ENCODE measurements around the gene NUP50. TPM values are rescaled to one million over a fixed set of nuclear protein-coding genes. Genes with fewer than 3 reads are reported as not detected.

The NUP50 gene
- total and polyA plus RNA-seq, 2 experiments from 2014 or later: 21.1 to 57.7 TPM

GRCh38 chr22:45233827-45234226 is 70.1 kb downstream of the NUP50 start:
- H3K27ac ChIP-seq: no peak overlapping the region
- no peaks in the 10 kb centered on the region for H3K9me3 ChIP-seq (ENCODE audit: low read depth)
- TF ChIP-seq CTCF (IDR thresholded peaks at IDR 0.05; ENCODE audit: low read depth, low read length): no peak
- no peaks in the 10 kb centered on the region for H3K36me3 ChIP-seq
- no peak overlapping the region for H3K4me3 ChIP-seq
- H3K27me3 ChIP-seq: no peaks in the 10 kb centered on the region
- H3K4me1 ChIP-seq (ENCODE audit: low read depth): peaks cover 5% of the 10 kb centered on the region
- DNase-seq (ENCODE audit: low read depth in 1 of 2, low spot score in 1 of 2): no peak

GRCh38 chr22:45235101-45235777 is 71.5 kb downstream of the NUP50 start:
- Histone ChIP-seq H3K36me3 (no peaks in the 10 kb centered on the region), H3K9me3 (ENCODE audit: low read depth) (no peaks in the 10 kb centered on the region), H3K27ac (no peak overlapping the region), H3K4me1 (ENCODE audit: low read depth) (peaks cover 5% of the 10 kb centered on the region), H3K27me3 (peaks cover 13% of the 10 kb centered on the region), H3K4me3 (no peak overlapping the region)
- DNase-seq (ENCODE audit: low read depth in 1 of 2, low spot score in 1 of 2): no peak
- no peak for TF ChIP-seq CTCF (IDR thresholded peaks at IDR 0.05; ENCODE audit: low read depth, low read length)

- peaks cover 5% of the 10 kb centered on the region for H3K4me1 ChIP-seq (ENCODE audit: low read depth)
Measured at GRCh38 chr22:45235851-45236342, 72.2 kb downstream of the NUP50 start.

GRCh38 chr22:45237065-45237990 is 73.6 kb downstream of the NUP50 start:
- peaks cover 5% of the 10 kb centered on the region for H3K4me1 ChIP-seq (ENCODE audit: low read depth)
- peaks cover 15% of the 10 kb centered on the region for H3K27me3 ChIP-seq
- H3K27ac ChIP-seq: no peak overlapping the region
- TF ChIP-seq CTCF (IDR thresholded peaks at IDR 0.05; ENCODE audit: low read depth, low read length): no peak
- no peaks in the 10 kb centered on the region for H3K36me3 ChIP-seq
- no peak for DNase-seq (ENCODE audit: low read depth in 1 of 2, low spot score in 1 of 2)
- H3K4me3 ChIP-seq: no peak overlapping the region
- no peaks in the 10 kb centered on the region for H3K9me3 ChIP-seq (ENCODE audit: low read depth)

More at GRCh38 chr22:45235851-45236342, 72.2 kb downstream of the NUP50 start:
- TF ChIP-seq CTCF (IDR thresholded peaks at IDR 0.05; ENCODE audit: low read depth, low read length): no peak
- no peak overlapping the region for H3K27ac ChIP-seq
- DNase-seq (ENCODE audit: low read depth in 1 of 2, low spot score in 1 of 2): no peak
- H3K27me3 ChIP-seq: peaks cover 15% of the 10 kb centered on the region
- no peaks in the 10 kb centered on the region for H3K9me3 ChIP-seq (ENCODE audit: low read depth)
- H3K36me3 ChIP-seq: no peaks in the 10 kb centered on the region
- H3K4me3 ChIP-seq: no peak overlapping the region

Other genes with a start within 250 kb of the NUP50 start
- gene PHF21B, start 153.9 kb upstream of the NUP50 start, total RNA-seq: 4.8 and 7.2 TPM in 2 replicates
- gene PHF21B, start 153.9 kb upstream of the NUP50 start, polyA plus RNA-seq: 1.3 and 3.0 TPM in 2 replicates
- gene KIAA0930, start 77.0 kb downstream of the NUP50 start, total RNA-seq: 12.7 and 21.5 TPM in 2 replicates
- 11.8 and 18.9 TPM in 2 replicates for gene KIAA0930, start 77.0 kb downstream of the NUP50 start, polyA plus RNA-seq
- gene UPK3A, start 121.0 kb downstream of the NUP50 start, total RNA-seq: 0.21 TPM in 1 of 2 replicates, not detected in the other
- gene UPK3A, start 121.0 kb downstream of the NUP50 start, polyA plus RNA-seq: 0.45 TPM in 1 of 2 replicates, not detected in the other
- gene FAM118A, start 146.0 kb downstream of the NUP50 start, total RNA-seq: 104 and 240 TPM in 2 replicates
- 227 and 323 TPM in 2 replicates for gene FAM118A, start 146.0 kb downstream of the NUP50 start, polyA plus RNA-seq
- 0.15 TPM in 1 of 2 replicates, not detected in the other for gene SMC1B, start 249.7 kb downstream of the NUP50 start, total RNA-seq
- 0.04 TPM in 1 of 2 replicates, not detected in the other for gene SMC1B, start 249.7 kb downstream of the NUP50 start, polyA plus RNA-seq
- 0.60 and 0.67 TPM in 2 replicates for gene RIBC2, start 249.8 kb downstream of the NUP50 start, total RNA-seq
- gene RIBC2, start 249.8 kb downstream of the NUP50 start, polyA plus RNA-seq: 0.35 and 0.56 TPM in 2 replicates